Left ventricle myocardium inferior (tissue), 1 donor: ENCODE measurements around the gene PALM2AKAP2. TPM values are rescaled to one million over a fixed set of nuclear protein-coding genes. Genes with fewer than 3 reads are reported as not detected.

Source experiments
- DNase-seq: peaks from one replicate; pipeline ENCODE4 v3.0.0-alpha.2; 2020
- H3K27ac ChIP-seq: fragments of 200-600 bp; replicated peaks from 2 replicates; pipeline ENCODE4 v1.8.0; 2021
- H3K27me3 ChIP-seq: fragments of 200-600 bp; 2 replicates; pipeline ENCODE4 v1.8.0; 2021; ENCODE audit warnings: low read depth
- H3K36me3 ChIP-seq: fragments of 200-600 bp; 2 replicates; pipeline ENCODE4 v1.8.0; 2021
- H3K4me1 ChIP-seq: fragments of 200-600 bp; 2 replicates; pipeline ENCODE4 v1.8.0; 2021
- H3K4me3 ChIP-seq: fragments of 200-600 bp; 2 replicates; pipeline ENCODE4 v1.8.0; 2021; ENCODE audit warnings: mild to moderate bottlenecking, moderate library complexity
- H3K9me3 ChIP-seq: fragments of 200-600 bp; replicated peaks from 2 replicates; pipeline ENCODE4 v1.8.0; 2021
- CTCF ChIP-seq: fragments of 200-600 bp; IDR thresholded peaks from 2 replicates; pipeline ENCODE4 v1.8.0; 2021; ENCODE audit warnings: antibody characterized with exemption, mild to moderate bottlenecking, borderline replicate concordance
- intact Hi-C: fragments of 100-400 bp; cut with micrococcal nuclease; formaldehyde crosslinking; loops from one replicate; pipeline ENCODE4 v1.11.0; 2022
- total RNA-seq: library from RNA; stranded (reverse); fragmentation: NEBNext Ultra II Directional; extraction: Animal tissue kit (Norgen Biotek cat#: 25700); gene quantifications from one replicate; pipeline ENCODE4 v1.2.1, GENCODE V29; 2021
- donor health status: DM: no; HTN: yes; CAD: no; lungs with severe emphysema.

Gene PALM2AKAP2
- total RNA-seq, 1 donor from 2014 or later = 90.2 TPM

DNA sequence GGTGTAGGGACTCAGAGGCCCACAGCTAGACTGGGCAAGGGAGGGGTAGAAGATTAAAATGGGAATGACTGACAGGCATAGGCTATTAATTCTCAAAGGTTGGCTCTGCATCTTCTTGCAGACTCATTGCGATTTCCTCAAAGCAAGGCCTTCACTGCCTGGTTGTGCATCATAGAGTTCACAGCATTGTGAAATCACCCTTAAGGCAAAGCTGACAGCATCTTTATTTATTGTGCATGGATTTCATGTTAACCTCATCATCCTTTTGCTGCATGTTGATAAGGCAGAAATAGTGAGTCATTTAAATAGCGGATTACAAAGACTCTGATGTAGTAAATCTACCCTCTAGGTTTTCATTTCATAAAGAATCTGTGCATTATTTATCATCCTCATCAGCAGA is 13.6 kb upstream of the PALM2AKAP2 start:
- Histone ChIP-seq H3K4me1 (peaks cover 28% of the 10 kb centered on the region), H3K36me3 (no peaks in the 10 kb centered on the region), H3K27ac (no peak overlapping the region), H3K4me3 (no peak overlapping the region), H3K27me3 (no peaks in the 10 kb centered on the region), H3K9me3 (no peaks in the 10 kb centered on the region)
- intact Hi-C loops = no loop called here
- DNase-seq = no peak
- no peak for TF ChIP-seq CTCF

- no peak for TF ChIP-seq CTCF
- no peak for DNase-seq
- Histone ChIP-seq H3K9me3 (no peaks in the 10 kb centered on the region), H3K27me3 (no peaks in the 10 kb centered on the region), H3K36me3 (no peaks in the 10 kb centered on the region), H3K27ac (no peak overlapping the region), H3K4me3 (no peak overlapping the region), H3K4me1 (peaks cover 39% of the 10 kb centered on the region)
- intact Hi-C loops = no loop called here
Observed at GRCh38 chr9:109767404-109767803, 12.6 kb upstream of the PALM2AKAP2 start.

GRCh38 chr9:109767814-109768213 is 12.2 kb upstream of the PALM2AKAP2 start:
- no peaks in the 10 kb centered on the region for H3K27me3 ChIP-seq
- no peak for DNase-seq
- no peak for TF ChIP-seq CTCF
- no peaks in the 10 kb centered on the region for H3K36me3 ChIP-seq
- H3K27ac ChIP-seq = no peak overlapping the region
- peaks cover 43% of the 10 kb centered on the region for H3K4me1 ChIP-seq
- no peaks in the 10 kb centered on the region for H3K9me3 ChIP-seq
- H3K4me3 ChIP-seq = no peak overlapping the region
- intact Hi-C loops = no loop called here

DNA sequence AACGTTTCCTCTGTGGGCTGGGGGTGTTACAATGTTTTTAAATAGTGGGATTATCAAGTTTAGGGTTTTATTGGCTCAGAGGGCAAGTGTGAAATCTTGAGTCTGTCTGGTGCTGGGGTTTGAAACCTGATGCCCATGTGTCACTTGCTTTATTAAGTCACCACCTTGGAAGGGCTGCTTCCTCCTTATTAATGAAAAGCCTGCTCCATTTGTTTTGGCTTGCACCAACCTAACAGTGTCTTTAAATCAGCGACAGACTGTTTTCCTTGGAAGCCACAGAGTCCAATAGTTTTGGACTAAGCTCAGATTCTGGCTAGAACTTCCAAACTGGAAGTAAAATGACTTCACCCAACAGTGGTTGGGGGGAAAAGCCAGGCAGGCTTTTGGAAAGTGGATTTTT is 10.7 kb upstream of the PALM2AKAP2 start:
- DNase-seq = no peak
- Histone ChIP-seq H3K27me3 (no peaks in the 10 kb centered on the region), H3K27ac (no peak overlapping the region), H3K4me3 (no peak overlapping the region), H3K4me1 (peaks cover 47% of the 10 kb centered on the region), H3K9me3 (no peaks in the 10 kb centered on the region), H3K36me3 (no peaks in the 10 kb centered on the region)
- TF ChIP-seq CTCF = no peak
- intact Hi-C loops = no loop called here

GRCh38 chr9:109770101-109770500 is 9.9 kb upstream of the PALM2AKAP2 start:
- no peaks in the 10 kb centered on the region for H3K36me3 ChIP-seq
- no peak overlapping the region for H3K27ac ChIP-seq
- no peaks in the 10 kb centered on the region for H3K9me3 ChIP-seq
- no peak overlapping the region for H3K4me3 ChIP-seq
- TF ChIP-seq CTCF = no peak
- peaks cover 47% of the 10 kb centered on the region for H3K4me1 ChIP-seq
- H3K27me3 ChIP-seq = no peaks in the 10 kb centered on the region
- DNase-seq = no peak
- intact Hi-C loops = no loop called here

GRCh38 chr9:109771087-109771486 is 8.9 kb upstream of the PALM2AKAP2 start:
- no peaks in the 10 kb centered on the region for H3K27me3 ChIP-seq
- H3K27ac ChIP-seq = no peak overlapping the region
- DNase-seq = no peak
- no peak overlapping the region for H3K4me3 ChIP-seq
- intact Hi-C loops = no loop called here
- H3K36me3 ChIP-seq = no peaks in the 10 kb centered on the region
- no peaks in the 10 kb centered on the region for H3K9me3 ChIP-seq
- H3K4me1 ChIP-seq = peaks cover 41% of the 10 kb centered on the region
- no peak for TF ChIP-seq CTCF
